NB4 (cell line): ENCODE data around the gene LACTB.

Experiments used
- MYC ChIP-seq: IDR thresholded peaks from 2 replicates; pipeline ENCODE4 v1.6.1; 2011; ENCODE audit warnings: low read depth, low read length
- POLR2A ChIP-seq: IDR thresholded peaks from 2 replicates; pipeline ENCODE4 v1.6.1; 2011; ENCODE audit warnings: mild to moderate bottlenecking; ENCODE audit not compliant: insufficient read length; ENCODE audit errors: extremely low read depth
- TF ChIP-seq, protein P1 (sequence below): IDR thresholded peaks from one replicate; pipeline ENCODE4 v1.5.1; 2012; ENCODE audit warnings: low read depth, low read length
- TF ChIP-seq, protein P2 (sequence below): IDR thresholded peaks from 2 replicates; pipeline ENCODE4 v1.6.1; 2011; ENCODE audit warnings: low read depth, low read length

DNA sequence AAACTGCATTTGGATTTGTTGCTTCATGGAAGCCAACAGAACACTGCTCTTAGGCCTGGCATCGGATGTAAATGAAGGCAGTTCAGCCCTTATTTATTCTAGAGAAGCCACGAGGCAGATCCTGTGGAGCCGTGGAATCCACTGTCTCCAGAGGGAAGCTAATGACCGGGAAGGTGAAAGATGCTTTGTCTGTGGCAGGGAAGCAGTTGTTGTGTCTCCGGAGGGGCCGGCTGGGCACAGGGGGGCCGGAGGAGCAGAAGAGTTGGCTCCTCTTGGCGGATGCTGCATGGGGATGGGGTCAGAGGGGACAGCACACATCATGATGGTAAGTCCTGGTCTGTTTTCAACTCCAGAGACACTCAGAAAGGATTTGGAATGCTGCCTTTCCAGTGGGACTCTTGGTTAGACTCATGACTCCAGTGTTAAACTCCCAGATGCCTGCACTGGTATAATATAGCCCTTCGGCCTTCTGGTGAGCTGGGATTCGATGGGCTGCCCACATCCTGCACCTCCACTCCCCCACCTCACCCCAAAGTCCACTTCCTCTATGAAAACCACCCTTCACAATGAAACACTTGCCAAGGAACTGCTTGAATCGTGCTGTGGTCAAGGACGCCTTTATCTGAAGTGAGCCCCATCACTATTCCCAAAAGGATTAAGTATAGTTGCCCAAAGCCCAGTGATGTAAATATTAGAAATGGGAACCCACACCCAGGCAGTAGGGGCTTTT, 45.5 kb upstream of the LACTB start:
- TF ChIP-seq, protein P1, sequence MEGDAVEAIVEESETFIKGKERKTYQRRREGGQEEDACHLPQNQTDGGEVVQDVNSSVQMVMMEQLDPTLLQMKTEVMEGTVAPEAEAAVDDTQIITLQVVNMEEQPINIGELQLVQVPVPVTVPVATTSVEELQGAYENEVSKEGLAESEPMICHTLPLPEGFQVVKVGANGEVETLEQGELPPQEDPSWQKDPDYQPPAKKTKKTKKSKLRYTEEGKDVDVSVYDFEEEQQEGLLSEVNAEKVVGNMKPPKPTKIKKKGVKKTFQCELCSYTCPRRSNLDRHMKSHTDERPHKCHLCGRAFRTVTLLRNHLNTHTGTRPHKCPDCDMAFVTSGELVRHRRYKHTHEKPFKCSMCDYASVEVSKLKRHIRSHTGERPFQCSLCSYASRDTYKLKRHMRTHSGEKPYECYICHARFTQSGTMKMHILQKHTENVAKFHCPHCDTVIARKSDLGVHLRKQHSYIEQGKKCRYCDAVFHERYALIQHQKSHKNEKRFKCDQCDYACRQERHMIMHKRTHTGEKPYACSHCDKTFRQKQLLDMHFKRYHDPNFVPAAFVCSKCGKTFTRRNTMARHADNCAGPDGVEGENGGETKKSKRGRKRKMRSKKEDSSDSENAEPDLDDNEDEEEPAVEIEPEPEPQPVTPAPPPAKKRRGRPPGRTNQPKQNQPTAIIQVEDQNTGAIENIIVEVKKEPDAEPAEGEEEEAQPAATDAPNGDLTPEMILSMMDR = no peak
- no peak for TF ChIP-seq POLR2A
- no peak for TF ChIP-seq MYC
- TF ChIP-seq, protein P2, sequence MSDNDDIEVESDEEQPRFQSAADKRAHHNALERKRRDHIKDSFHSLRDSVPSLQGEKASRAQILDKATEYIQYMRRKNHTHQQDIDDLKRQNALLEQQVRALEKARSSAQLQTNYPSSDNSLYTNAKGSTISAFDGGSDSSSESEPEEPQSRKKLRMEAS = no peak
